T follicular helper cell (primary cell): ENCODE results near the gene LGI1.

Experiments
- DNase-seq: peaks from one replicate; pipeline ENCODE4 v3.0.0-alpha.2; 2020; ENCODE audit warnings: low read depth

LGI1 gene

DNA sequence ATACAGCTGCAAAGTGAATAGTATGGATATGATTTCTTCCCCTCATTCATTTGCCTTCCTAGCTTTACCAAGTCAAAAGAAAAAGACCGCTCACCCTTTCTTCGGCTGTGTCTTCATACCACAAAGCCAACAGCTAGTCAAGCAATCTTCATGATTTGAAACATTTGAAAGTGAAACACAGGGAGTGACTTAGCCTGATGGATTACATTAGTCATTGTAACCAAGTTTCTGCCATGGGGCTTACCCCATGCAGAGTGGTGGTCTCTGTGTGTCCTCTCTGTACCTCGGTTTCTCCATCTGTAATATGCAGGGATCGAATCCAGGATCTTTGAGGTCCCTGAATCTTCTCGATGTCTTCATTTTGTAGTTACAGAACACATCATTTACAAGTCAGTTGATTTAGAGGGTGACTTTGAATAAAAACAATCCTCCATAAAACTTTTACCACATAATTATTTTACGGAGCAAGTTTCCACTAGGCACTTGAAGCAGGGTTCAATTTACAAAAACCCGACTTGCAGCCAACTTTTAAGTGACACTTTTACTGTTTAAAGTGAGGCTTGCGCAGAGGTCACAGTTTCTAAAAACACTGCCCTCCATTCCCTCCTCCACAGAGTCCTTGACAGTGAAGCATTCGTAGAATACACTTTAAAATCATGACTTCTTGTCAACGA lies 2.2 kb upstream of the LGI1 start:
- no peak for DNase-seq

DNA sequence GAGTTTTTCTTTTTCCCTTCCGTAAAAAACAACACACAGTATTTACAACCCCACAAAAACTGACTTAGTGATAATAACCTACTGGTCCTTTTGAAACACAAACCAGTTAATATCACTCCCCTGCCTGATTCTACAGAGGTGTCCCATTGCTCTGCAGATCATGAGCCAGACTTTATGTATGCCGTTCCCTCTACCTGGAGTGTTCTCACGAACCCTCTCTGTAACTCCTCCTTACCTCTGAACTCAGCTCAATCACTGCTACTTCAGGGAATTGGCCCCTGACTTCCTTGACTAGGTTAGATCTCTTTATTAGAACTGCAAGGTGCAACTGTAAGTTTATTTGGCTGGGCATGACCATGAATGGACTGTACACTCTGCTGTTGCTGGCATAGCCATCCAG lies 1.6 kb upstream of the LGI1 start:
- DNase-seq, result no peak

DNA sequence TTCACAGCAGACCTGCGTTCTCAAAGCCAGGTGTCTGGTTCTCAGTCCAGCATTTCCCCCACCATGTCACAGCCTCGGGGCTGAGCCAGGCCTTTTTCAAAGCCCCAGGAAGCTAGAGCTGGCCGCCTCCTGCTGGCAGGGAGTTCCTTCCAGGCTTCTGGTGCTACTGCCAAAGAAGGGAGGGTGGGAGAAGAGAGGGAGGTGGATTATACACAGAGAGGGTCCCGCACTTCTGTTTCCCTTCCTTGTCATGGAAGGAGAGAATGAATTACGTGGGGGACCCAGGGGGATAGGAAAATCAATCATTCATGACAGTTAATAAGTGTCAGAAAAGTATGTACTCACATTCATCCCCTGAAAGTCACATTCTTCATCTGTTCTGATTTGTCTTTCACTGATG lies 600 bp upstream of the LGI1 start:
- no peak for DNase-seq

DNA sequence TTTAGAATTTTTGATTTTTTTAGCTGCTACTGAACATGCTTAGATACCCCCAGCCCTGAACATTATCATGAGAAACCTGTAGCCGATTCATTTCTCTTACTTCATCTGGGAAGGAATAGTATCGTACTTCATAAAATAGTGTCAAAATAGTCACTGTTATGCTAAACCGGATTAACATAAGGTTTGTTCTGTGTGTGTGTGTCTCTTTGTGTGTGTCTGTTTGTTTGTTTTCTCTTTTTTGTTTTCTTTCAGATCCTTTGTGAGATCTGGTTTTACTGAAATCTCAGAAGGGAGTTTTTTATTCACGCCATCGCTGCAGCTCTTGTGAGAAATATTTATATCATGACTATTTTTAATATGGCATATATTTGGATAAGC lies 761 bp downstream of the LGI1 start:
- no peak for DNase-seq

DNA sequence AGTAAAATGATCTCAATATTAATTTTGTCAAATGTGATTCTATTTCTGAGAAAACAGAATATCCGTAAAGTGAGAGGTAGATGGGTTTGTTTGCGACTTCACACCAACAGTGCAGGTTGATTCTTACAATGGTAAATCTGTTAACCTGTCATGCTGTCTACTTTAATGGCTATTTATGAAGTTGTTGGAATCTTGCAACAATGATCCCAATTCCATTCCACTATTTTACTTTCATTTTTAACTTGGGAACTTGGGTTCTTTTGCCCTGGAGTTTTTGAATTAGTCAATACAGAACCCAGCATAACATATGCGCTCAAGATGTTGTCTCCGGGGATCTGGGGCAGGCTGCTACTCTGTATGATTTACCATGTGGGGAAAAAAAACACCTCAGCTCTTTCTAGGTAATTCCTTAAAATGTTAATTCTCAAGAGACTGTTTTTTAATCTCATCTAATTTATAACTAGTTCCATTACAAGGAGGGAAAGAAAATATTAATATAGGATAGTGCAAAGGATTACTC lies 1.2 kb downstream of the LGI1 start:
- no peak for DNase-seq

DNA sequence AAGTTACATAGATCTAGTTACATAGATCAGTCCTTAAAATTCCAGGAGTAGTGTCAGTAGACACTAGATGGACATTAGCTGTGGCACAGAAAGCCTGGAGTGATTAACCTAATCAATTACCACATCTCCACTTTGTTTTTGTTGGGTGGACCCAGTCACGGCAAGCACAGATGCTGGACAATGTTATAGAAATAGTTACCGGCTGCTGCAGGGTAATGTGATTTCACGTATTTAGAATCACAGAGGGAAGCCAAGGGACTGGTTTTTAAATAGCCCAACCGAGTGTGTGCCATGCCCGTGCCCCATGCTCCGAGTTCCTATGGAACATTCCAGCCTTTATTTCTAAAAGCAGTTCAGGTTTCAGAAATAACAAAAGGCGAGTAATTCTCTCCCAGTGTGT lies 2.8 kb downstream of the LGI1 start:
- DNase-seq, result no peak

DNA sequence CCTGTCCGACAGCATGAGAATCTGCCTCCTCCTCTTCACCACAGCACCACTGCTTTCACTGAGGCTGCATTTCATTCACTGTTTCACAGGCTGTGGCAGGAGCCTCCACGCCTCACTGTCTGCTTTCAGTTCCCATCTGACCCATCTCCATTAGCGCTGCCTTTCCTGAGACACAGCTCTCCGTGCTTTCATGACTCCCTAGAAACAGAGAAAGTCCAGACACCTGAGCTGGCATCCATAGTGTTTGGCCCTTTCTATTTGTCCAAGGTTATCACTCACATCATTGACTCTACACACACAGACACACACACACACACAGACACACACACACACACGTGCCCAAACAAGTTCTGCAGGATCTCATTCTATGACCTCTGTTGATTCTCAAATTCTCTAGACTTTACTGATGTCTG lies 5.2 kb downstream of the LGI1 start:
- DNase-seq, result no peak

DNA sequence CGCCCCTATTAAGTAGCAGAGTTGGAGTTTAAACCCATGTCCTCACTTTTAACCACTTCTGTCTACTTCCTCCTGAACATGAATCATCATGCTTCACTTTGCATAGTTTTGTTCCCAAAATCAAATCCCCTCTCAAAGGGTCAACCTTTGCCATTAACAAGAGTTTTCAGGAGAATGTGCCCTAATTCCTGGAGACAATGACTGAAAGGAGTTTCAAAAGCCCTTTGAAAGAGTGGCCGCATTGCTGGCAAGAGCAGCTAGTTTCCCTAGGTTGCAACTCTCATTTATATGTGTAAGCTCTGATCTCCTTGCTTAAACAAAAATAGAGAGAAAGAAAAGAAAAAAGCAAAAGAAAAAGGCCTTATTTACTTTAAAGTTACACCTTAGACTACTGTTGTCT lies 9.2 kb downstream of the LGI1 start:
- DNase-seq, result no peak

DNA sequence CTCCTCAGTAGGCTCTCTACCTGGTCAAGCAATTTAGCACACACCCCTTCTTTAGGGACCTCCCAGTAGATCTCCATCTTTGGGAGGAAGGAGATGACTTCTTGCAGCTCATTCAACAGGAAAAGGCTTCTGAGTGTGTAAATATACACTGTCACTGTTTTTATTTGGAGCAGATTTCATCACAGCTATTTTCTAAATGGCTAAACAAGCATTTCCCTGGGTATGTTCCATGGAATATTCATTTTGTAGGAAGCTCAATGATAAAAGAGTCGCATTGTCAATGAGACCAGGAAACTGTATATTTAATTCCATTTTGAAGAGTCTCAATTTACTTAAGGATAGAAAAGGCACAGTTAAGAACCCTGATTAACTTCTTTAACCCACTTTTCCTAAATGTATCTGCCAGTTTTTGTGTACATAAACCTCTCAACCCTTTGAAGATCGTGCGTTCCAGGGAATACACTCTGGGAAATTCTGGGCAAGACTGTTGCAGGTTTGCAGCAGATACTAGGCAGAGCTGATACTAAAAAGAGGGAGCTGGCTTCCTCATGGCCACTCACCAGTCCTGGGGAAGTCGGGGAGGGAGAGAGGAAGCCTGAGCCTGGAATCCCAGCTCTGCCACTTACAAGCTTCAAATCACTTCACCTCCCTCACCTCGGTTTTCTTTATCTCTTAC lies 10.1 kb downstream of the LGI1 start:
- no peak for DNase-seq

DNA sequence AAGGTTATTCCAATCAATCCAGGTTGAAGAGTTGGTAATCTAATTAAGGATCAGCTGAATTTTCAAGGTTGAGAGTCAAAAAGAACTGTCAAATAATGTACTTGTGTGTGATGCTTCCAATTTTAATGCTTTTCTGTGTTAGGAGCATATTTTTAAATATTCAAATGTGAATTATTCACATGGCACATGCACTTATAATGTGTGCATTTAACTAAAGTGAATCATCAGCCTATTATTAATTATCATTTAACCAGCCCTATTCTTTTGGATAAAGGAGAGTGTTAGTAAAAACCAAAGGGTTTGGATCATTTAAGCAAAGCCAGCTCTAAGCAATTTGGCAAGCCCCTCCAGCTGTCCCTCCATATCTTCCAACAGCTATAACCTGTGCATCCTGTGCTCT lies 11.2 kb downstream of the LGI1 start:
- no peak for DNase-seq

DNA sequence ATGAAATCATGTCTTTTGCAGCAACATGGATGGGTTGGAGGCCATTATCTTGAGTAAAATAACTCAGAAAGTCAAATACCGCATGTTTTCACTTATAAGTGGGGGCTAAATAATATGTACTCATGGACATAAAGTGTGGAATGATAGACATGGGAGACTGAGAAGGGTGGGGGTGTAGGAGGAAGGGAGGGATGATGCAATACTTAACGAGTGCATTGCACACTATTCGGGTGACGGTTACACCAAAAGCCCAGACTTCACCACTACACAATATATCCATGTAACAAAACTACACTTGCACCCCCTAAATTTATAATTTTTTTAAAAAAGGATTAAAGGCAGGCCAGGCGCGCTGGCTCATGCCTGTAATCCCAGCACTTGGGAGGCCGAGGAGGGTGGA lies 13.6 kb downstream of the LGI1 start:
- DNase-seq, result no peak

DNA sequence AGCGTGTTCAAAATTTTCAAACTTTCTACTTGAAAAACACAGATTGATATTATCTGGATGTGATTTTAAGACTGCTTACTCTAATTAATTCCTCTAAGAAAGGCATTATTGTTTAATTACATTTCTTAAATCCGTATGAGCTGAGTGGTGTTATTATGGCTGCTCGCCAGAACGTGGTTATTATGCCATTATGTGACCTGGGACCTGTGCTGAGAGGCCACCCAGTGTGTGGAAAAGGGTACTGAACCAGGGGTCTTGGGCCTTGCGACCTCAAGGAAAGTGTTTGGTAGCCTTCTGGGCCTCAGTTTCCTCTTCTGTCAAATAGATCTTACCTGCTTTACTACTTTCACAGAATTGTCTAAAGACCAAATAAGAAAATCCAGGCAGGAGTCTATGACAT lies 15.4 kb downstream of the LGI1 start:
- DNase-seq, result no peak

DNA sequence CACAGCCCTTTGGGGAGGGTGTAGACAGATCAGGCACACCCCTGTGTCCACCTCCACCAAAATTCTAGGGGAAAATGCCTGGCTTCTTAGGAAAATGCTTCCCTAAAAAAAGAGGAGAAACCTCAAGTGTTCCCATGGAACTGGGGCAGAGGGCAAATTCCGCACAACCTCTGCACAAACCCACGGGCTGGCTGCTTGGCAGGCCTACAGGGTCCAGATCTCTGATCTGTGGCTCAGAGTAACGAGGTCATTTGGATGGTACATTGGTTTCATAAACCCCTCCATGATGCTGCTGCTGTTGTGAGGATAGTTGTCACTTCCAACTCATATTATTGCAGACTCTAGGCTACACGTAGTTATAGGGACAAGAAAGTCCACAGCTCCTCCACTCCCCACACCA lies 16.0 kb downstream of the LGI1 start:
- no peak for DNase-seq

DNA sequence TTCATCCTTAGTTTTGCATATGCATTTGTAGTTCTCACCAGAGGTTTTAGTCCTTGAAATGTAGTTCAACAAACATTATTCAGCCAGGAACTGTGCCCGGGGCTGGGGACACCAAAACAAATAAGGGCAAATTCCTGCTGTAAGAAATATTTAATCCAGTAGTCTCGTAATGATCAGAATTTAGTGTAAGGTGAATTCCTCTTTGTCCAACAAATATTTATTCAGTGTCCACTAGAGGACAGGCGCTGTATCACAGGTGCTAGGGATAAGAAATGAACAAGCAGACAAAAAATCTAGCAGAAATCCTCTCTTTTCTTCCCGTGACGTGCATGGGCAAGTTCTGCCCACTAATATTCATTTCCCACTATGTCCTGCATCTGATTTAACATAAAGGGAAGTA lies 17.6 kb downstream of the LGI1 start:
- DNase-seq, result no peak

DNA sequence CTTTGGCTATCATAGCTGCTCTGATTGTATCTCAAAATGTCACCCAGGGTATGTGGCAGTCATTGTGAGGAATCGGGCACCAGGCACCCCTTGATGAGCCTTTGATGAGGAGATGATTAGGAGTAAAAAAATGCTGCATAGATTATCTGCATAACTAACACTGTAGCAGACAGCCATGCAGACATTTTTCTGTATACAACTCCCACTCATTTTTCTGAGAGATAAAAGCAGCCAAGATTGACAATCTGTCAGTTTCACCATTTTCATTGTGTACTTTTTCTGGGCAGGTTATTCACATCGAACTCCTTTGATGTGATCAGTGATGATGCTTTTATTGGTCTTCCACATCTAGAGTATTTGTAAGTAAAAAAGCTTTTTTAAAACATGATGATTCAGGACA lies 19.4 kb downstream of the LGI1 start:
- DNase-seq, result no peak

DNA sequence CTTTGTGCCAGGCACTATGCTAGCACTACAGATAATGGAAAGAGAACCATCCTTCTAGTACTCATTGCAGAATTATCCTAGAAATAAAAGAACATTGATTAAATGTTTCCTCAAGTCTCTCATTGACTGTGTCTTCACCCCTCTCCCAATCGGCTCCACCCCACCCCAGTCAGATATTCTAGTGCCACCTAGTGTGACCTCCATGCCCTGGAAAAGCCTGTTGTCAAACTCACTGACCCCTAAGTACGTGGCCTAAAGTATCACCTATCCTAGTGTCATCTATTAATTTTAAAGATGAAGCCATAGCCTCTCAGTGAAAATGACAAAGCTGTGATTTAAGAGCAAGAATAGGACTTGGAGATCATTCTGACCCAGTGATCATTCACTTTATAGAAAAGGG lies 26.3 kb downstream of the LGI1 start:
- no peak for DNase-seq

DNA sequence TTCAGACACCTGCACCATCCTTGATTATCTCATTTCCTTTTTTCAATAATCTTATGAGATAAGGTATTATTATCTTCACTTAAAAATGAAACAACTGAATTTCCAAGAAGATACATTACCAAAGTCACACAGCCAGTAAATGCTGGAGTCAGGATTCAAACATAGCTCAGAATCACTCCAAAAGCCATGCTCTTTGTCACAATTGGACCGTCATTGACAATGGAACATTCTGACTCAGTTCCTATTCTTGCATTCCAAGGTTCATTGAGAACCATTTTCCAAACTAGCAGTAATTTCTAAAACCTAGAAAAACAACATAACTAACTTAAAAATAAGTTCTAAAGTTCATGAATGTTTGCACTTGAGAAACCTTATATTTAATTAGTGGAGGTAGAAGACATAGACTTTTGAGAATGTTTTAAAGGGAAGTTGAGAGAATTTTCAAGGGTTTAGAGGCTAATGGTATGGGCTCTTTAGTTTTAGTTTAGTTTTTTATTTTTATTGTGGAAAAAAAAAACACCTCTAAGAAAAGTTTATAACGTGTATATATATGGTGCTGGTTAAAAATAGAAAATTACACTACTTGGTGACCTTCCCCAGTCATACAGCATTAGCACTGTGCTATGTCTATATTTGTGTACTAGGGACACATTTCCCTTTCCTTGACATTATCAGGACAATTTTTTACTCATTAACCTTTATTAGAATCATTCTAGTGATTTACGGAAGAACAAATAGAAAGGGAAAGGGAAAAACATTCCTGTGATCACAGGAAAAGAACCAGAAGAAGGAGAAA lies 30.9 kb downstream of the LGI1 start:
- no peak for DNase-seq

DNA sequence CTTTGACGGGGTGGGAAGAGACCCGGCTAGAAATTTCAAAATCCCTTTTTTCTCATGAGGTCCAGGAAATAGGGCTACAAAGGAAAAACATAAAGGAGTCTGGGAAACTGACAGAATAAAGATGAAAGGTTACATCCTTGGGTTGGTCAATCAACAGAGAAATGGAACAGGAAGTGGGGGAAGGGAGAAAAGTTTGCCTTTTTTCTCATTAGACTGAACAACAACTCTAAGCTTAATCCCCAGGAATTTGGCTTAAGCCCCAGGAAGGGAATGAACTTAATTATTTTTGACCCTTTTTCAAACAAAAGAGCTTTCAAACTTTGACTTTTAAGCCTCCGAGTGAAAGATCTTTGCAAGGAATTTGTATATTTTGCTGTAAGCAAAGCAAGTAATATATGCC lies 32.7 kb downstream of the LGI1 start:
- DNase-seq, result no peak

DNA sequence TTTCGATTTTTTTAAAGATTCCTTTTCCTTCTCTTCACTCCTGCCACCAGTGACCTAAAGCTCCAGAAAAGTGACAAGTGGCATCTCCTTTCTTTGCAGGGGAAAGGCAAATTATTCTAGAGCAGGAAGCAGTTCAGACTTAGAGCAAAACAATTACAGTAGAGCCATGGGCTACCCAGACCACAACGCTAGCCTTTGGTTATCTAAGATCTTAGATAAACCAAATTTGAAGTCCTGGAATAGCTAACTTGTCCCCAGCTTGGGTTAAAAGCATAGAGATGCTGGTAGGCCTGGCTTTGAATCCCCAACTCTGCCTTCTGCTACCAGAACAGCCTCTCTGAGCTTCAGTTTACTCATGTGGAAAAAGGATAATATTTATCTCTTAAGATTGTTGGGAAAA lies 38.4 kb downstream of the LGI1 start:
- no peak for DNase-seq

DNA sequence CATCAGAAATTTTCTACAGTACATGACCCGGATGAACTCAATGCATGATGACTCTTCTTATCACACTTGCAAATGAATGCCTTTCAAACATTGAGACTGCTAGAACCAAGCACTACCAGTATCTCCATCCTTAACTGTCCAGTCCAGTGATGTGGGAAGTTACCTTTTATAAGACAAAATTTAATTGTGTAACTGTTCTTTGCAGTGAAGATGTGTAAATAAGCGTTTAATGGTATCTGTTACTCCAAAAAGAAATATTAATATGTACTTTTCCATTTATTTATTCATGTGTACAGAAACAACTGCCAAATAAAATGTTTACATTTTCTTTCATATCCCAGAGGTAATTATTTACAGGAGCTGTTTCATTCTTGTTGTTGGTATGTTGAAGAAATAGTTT lies 40.1 kb downstream of the LGI1 start:
- DNase-seq, result no peak

DNA sequence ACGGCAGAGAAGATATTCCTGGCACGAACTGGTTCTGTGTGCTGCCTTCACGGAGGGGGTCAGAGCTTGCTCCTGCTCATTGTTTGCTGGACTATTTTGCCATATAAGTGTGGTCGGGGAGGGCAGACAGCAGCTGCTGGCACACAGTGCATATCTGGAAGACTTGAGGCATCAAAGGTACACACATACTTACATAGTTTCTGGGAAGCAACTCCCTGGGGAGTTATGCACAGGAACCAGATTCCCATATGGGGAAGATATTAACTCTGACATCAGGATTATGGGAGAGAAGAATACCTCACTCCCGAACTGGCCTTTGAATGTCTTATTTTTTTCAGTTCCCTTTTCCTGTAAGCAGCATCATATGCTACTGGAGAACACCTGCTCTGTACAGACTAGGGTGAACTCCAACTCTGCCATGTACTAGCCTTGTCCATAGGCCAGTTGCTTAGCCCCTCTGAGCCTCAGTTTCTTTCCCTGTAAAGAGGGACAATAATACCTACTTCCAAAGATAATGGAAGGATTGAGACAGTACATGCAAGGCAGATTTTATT lies 41.5 kb downstream of the LGI1 start:
- DNase-seq, result no peak

DNA sequence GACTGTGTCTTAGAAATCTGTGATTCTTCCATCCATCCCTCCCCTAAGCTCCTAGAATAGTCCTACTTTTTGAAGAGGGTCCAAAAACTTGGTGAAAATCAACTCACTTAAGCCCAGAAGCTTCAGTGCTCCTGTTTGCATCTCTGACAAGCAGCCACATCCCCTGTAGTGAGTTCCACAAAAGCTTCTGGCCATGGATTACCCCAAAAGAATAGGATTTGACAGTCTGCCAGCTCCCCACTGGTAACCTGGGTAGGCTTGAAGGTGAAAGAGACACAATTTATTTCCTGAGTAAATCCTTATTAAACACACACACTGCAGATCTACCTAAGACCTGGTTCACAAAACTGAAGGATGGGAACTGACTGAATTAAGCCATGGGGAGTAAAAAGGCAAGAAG lies 46.5 kb downstream of the LGI1 start:
- DNase-seq, result no peak

DNA sequence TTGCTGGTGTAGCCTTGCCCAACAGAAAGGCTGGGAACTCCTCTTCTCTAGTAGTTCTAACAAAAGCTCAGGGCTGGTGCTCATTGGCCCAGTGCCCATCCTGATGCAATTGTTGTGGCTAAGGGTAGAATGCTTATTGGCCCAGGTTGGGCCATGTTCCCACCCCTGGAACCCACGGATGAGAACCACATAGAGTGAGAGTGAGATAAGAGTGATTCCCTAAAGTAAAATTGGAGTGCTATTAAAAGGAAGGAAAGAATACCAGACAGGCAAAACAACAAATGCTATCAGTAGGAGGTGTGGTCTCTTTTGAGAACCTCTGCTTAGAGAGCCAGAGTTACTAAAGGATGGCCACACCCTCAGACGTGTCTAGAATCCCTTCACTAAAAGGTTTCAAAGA lies 49.2 kb downstream of the LGI1 start:
- DNase-seq, result no peak
